ENCODE data around the gene TMEM222.

- TF ChIP-seq TARDBP (IDR thresholded peaks at IDR 0.05; ENCODE audit: borderline replicate concordance) (no peak), POLR2AphosphoS5 (IDR thresholded peaks at IDR 0.05; ENCODE audit: low read length) (no peak), CTCF (IDR thresholded peaks at IDR 0.05 in 2 of 3, conservative IDR thresholded peaks at IDR 0.05 in 1 of 3; ENCODE audit: control insufficient read depth in 2 of 3, extremely low read depth in 1 of 3, insufficient read depth in 1 of 3, low read depth in 3 of 3, low read length in 3 of 3) (no peak), POLR2A (IDR thresholded peaks at IDR 0.05; ENCODE audit: low read depth, low read length) (no peak)
- TF ChIP-seq, protein P1, sequence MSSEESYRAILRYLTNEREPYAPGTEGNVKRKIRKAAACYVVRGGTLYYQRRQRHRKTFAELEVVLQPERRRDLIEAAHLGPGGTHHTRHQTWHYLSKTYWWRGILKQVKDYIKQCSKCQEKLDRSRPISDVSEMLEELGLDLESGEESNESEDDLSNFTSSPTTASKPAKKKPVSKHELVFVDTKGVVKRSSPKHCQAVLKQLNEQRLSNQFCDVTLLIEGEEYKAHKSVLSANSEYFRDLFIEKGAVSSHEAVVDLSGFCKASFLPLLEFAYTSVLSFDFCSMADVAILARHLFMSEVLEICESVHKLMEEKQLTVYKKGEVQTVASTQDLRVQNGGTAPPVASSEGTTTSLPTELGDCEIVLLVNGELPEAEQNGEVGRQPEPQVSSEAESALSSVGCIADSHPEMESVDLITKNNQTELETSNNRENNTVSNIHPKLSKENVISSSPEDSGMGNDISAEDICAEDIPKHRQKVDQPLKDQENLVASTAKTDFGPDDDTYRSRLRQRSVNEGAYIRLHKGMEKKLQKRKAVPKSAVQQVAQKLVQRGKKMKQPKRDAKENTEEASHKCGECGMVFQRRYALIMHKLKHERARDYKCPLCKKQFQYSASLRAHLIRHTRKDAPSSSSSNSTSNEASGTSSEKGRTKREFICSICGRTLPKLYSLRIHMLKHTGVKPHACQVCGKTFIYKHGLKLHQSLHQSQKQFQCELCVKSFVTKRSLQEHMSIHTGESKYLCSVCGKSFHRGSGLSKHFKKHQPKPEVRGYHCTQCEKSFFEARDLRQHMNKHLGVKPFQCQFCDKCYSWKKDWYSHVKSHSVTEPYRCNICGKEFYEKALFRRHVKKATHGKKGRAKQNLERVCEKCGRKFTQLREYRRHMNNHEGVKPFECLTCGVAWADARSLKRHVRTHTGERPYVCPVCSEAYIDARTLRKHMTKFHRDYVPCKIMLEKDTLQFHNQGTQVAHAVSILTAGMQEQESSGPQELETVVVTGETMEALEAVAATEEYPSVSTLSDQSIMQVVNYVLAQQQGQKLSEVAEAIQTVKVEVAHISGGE (CRISPR knock-in tag; IDR thresholded peaks at IDR 0.05), result no peak
Measured at GRCh38 chr1:27355683-27356082, 33.7 kb downstream of the TMEM222 start.

Data from GM12878 (cell line).